CD4-positive, alpha-beta T cell treated with Interleukin-15 for 1 hour (primary cell): Measurements from ENCODE around the gene BLMH.
"Not testable (repeated sequence)": the region's sequence is repeated elsewhere in the genome, so short reads cannot be mapped to it uniquely, and the experiment has no call there.

ENCODE experiments used
- DNase-seq: peaks from one replicate; pipeline ENCODE4 v3.0.0-alpha.2; 2020

The BLMH gene

GRCh38 chr17:30246460-30246859, 45.3 kb downstream of the BLMH start:
- no peak for DNase-seq

DNA sequence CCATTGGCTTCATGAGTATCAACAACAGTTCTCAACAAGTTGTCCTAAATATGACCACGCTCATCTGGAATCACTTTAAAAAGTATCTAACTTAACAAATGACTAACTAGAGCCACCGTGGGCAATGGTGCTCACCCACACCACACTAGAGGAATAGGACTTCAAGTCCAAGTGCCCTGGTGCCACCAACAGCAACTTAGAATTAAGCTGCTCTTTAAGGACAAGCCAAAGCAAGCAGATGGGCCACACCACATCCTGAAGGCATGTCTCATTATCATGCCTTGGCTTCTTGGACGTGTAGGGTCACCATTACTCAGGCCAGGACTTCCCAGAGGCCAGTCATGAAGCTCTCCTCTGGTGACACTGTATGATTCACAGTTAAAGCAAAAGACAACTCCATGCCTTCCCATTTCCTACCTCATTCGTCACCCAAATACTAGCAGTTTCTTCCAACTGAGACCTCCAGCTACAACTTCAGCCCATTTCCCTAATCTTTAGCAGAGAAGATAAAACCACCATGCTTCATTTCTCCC, 46.8 kb downstream of the BLMH start:
- DNase-seq: no peak

- DNase-seq: no peak
Observed at GRCh38 chr17:30243568-30243967, 48.2 kb downstream of the BLMH start.

DNA sequence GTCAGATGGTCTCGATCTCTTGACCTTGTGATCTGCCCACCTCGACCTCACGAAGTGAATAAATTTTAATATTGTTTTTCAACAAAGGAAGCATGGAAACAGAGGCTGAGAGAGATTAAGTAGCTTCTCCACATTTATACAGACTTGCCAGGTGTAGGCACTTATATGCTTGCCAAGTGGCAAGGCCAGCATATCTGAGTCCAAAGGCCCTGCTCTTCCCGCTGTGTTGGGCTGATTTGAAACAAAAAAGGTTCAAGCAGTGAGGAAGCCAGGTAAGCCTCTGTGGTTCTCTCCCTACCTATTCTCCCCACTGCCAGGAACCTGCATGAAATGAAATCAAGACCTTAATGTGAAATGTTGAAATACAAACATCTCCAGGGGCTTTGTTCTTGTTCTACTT, 48.7 kb downstream of the BLMH start:
- no peak for DNase-seq

GRCh38 chr17:30241051-30241450, 50.7 kb downstream of the BLMH start:
- no peak for DNase-seq

DNA sequence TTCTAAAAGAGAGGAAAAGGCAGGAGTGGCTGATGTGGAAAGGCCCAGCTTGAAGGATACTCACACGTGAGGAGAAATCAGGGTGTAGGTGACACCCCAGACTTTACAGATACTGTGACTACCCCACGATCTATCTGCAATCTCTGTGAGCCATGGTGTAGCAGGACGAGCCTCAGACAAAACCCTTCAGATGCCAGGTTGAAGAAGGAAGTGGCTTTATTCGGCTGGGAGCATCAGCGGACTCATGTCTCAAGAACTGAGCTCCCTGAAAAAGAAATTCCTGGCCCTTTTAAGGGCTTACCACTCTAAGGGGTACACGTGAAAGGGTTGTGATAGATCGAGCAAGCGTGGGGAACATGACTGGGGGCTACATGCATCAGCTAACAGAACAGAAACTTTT, 51.6 kb downstream of the BLMH start:
- no peak for DNase-seq

DNA sequence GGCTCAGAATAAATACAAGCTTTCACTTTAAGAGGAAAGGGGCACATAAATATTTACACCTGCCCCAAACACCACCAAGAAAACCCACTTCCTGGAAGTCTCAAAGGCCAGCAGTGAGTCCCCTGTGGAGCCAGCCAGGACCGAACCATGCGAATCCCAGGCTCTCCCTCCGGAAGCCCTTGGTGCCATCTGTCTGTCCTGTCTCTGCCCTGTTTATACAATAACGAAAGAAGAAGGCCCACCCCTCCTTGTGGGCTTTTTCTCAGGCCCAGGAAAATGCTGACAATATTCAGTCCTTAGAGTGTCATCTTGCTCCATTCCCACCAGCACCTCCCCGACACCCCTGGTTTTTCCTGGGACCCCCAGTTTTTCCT, 52.7 kb downstream of the BLMH start:
- no peak for DNase-seq

GRCh38 chr17:30238387-30239088, 53.2 kb downstream of the BLMH start:
- DNase-seq: no peak

DNA sequence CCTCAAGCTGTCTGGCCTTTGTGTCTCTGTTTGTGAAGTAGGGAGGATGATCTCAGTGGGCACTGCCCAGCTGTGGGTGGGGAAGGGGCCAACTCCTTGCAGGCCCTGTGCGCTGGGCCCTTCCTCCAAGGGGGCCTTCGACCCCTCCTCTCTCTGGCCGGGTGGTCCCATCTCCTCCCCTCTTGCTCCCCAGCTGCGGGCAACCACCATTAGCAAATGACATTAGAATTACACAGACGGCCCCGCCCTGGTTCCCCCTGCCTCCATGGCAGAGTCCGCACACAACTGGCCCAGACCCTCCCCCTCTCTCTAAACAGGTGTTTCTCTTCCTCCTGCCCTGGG, 53.8 kb downstream of the BLMH start:
- no peak for DNase-seq

GRCh38 chr17:30237296-30238002, 54.3 kb downstream of the BLMH start:
- DNase-seq: no peak

DNA sequence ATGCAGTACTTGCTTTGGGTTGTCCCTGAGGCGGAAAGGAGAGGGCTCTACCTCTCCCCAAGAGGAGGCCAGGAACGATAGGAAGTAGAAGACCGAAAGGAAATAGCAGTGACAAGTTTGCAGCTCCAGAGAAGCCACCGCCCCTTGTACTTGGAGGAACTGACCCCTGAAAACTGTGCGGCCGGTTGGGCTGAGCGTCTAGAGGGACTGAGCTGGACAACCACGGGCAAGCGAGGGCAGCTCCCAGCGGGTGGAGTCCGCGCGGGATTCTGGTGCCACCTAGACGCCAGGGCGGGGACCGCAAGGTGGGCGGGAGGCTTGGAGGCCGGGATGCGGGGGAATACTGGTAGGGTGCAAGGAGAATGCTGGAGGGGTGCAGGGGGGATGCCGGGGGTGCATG, 55.0 kb downstream of the BLMH start:
- peak; percentile 28 for DNase-seq

DNA sequence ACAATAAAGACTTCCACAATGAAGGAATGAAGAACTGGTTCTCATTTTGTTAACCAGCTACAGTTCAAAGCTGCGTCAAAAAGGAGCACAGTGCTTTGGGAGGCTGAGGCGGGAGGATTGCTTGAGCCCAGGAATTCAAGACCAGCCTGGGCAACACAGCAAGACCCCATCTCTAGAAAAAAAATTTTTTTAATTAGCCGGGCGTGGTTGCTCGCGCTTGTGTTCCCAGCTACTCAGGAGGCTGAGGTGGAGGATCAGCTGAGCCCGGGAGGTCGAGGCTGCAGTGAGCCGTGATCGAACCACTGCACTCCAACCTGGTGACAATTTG, 55.5 kb downstream of the BLMH start:
- DNase-seq: no peak

GRCh38 chr17:30235386-30236296, 56.1 kb downstream of the BLMH start, which contains the start of gene SLC6A4:
TSS of gene SLC6A4 (minus strand) at chr17:30235697. CDS start at chr17:30221958, 13,739 bp downstream.
- no peak for DNase-seq

GRCh38 chr17:30234964-30235363, 56.8 kb downstream of the BLMH start:
- no peak for DNase-seq

DNA sequence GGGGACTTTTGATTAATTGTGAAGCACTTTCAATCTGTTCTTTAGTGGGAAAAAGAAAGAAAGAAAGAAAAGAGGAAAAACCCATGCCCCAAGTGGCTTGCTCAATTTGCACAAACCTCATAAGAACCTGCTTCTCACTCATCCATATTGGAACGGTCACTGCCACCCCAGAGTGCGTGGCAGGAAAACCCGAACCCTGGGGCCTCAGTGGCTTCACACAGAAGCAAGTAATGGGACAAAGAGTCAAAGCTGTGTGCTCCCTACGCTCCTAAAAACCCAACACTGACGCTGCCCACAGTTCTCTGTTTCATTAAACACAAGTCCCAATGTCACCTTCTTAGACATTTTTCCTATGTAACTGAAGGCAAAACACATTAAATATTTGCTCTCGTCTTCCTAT, 57.4 kb downstream of the BLMH start:
- no peak for DNase-seq

- DNase-seq: no peak
Observed at GRCh38 chr17:30232824-30233427, 58.8 kb downstream of the BLMH start.

- DNase-seq: no peak
Observed at GRCh38 chr17:30232015-30232823, 59.5 kb downstream of the BLMH start.

- DNase-seq: no peak
Observed at GRCh38 chr17:30230596-30231125, 61.1 kb downstream of the BLMH start.

DNA sequence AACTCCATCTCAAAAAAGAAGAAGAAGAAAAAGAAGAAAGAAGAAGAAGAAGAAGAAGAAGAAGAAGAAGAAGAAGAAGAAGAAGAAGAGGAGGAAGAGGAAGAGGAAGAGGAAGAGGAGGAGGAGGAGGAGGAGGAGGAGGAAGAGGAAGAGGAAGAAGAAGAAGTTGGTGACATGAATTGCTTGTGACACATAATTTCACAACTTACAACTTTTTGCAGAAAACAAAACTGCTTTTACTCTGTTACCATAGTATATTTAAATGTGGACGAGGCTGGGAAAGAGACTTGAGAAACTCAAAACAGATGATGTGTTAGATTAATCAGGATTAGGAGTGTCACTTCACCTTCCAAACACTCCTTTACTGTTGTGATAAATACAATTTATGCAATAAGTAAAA, 61.7 kb downstream of the BLMH start:
- DNase-seq: not testable (repeated sequence)

DNA sequence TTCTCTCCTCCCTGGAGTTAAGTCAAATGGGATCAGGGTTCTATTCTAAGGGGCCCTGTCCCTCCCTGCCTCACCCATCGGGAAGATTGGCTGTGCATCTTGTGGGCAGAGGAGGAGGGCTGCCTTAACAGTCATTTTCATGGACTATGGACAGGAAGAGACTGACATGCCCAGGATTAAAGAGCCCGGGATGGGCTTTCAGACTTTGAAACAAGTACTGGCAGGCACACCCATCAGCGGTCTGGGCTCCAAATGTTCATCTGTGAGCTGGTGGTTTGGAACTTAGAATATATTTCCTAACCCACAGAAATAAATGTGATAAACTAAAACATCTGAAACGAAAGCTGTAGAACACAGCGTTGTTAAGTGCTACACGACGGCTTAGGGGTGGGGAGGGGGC, 62.7 kb downstream of the BLMH start:
- DNase-seq: no peak

- no peak for DNase-seq
Observed at GRCh38 chr17:30228011-30228410, 63.7 kb downstream of the BLMH start.

DNA sequence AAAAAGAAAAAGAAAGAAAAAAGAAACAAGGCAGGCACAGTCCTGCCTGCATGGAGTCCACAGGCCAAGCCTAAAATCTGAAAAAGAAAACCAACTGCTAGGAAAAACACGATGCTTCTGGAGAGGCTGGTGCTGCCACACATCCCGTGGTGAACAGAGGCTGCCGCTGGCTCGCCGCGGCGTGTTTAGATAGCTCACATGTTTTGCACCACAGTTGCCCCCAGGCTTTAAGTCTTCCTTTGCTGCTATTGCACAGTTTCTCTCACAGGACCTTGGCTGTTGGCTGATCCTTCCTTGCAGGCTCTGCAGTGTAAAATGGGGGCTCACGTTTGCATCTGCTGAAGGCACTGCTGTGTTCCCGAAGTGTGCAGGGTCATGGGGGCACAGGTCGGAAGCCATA, 64.9 kb downstream of the BLMH start:
- DNase-seq: no peak
